HUES6 (cell line): Measurements from ENCODE around the gene TNS3.

ENCODE experiments used
- H3K27ac ChIP-seq: 2 replicates; pipeline ENCODE4 v1.7.0; 2013; ENCODE audit warnings: low read depth, mild to moderate bottlenecking, low read length, inconsistent platforms
- H3K27me3 ChIP-seq: 2 replicates; pipeline ENCODE4 v1.6.1; 2013; ENCODE audit warnings: low read length; ENCODE audit not compliant: control insufficient read depth, insufficient read depth
- H3K36me3 ChIP-seq: 2 replicates; pipeline ENCODE4 v1.6.1; 2013; ENCODE audit warnings: low read length; ENCODE audit not compliant: control insufficient read depth, insufficient read depth
- H3K4me1 ChIP-seq: 2 replicates; pipeline ENCODE4 v1.6.1; 2013; ENCODE audit warnings: low read length; ENCODE audit not compliant: control insufficient read depth, insufficient read depth
- H3K4me3 ChIP-seq: 2 replicates; pipeline ENCODE4 v1.5.1; 2013; ENCODE audit warnings: low read depth, low read length
- H3K9ac ChIP-seq: one replicate; pipeline ENCODE4 v1.6.1; 2013; ENCODE audit warnings: mild to moderate bottlenecking, low read length
- H3K9me3 ChIP-seq: 2 replicates; pipeline ENCODE4 v1.6.1; 2013; ENCODE audit warnings: low read depth, low read length; ENCODE audit not compliant: control insufficient read depth, insufficient read depth

Gene TNS3

GRCh38 chr7:47371317-47371716, 210.6 kb downstream of the TNS3 start:
- Histone ChIP-seq H3K27ac (no peak overlapping the region), H3K9ac (no peak overlapping the region), H3K9me3 (no peaks in the 10 kb centered on the region), H3K27me3 (peaks cover 3% of the 10 kb centered on the region; the same call in 1 of the 2 replicates), H3K36me3 (peaks cover 24% of the 10 kb centered on the region), H3K4me3 (no peak overlapping the region), H3K4me1 (peaks cover 23% of the 10 kb centered on the region)

- Histone ChIP-seq H3K4me1 (peaks cover 23% of the 10 kb centered on the region), H3K27me3 (peaks cover 3% of the 10 kb centered on the region; the same call in 1 of the 2 replicates), H3K36me3 (peaks cover 25% of the 10 kb centered on the region)
Observed at GRCh38 chr7:47370461-47371042, 211.4 kb downstream of the TNS3 start.

GRCh38 chr7:47369736-47370135, 212.2 kb downstream of the TNS3 start:
- peaks cover 3% of the 10 kb centered on the region; the same call in 1 of the 2 replicates for H3K27me3 ChIP-seq
- no peak overlapping the region for H3K4me3 ChIP-seq
- H3K36me3 ChIP-seq: peaks cover 25% of the 10 kb centered on the region
- H3K27ac ChIP-seq: no peak overlapping the region
- H3K9me3 ChIP-seq: no peaks in the 10 kb centered on the region
- H3K9ac ChIP-seq: no peak overlapping the region
- H3K4me1 ChIP-seq: peaks cover 21% of the 10 kb centered on the region

More at GRCh38 chr7:47370461-47371042, 211.4 kb downstream of the TNS3 start:
- Histone ChIP-seq H3K9me3 (no peaks in the 10 kb centered on the region), H3K27ac (no peak overlapping the region), H3K9ac (no peak overlapping the region), H3K4me3 (no peak overlapping the region)

- Histone ChIP-seq H3K9me3 (no peaks in the 10 kb centered on the region), H3K4me1 (peaks cover 21% of the 10 kb centered on the region), H3K9ac (no peak overlapping the region), H3K27me3 (peaks cover under 1% of the 10 kb centered on the region; the same call in 1 of the 2 replicates), H3K36me3 (peaks cover 25% of the 10 kb centered on the region), H3K27ac (no peak overlapping the region), H3K4me3 (no peak overlapping the region)
Observed at GRCh38 chr7:47368190-47368812, 213.6 kb downstream of the TNS3 start.

- Histone ChIP-seq H3K27me3 (no peaks in the 10 kb centered on the region; the same call in 1 of the 2 replicates), H3K9me3 (no peaks in the 10 kb centered on the region; the same call in 1 of the 2 replicates), H3K36me3 (peaks cover 25% of the 10 kb centered on the region), H3K9ac (no peak overlapping the region), H3K4me3 (no peak overlapping the region), H3K27ac (no peak overlapping the region), H3K4me1 (peaks cover 14% of the 10 kb centered on the region)
Observed at GRCh38 chr7:47367369-47367768, 214.5 kb downstream of the TNS3 start.

- Histone ChIP-seq H3K4me1 (peaks cover 10% of the 10 kb centered on the region), H3K9ac (no peak overlapping the region), H3K36me3 (peaks cover 25% of the 10 kb centered on the region), H3K27me3 (no peaks in the 10 kb centered on the region; the same call in 1 of the 2 replicates), H3K9me3 (no peaks in the 10 kb centered on the region; the same call in 1 of the 2 replicates), H3K27ac (no peak overlapping the region), H3K4me3 (no peak overlapping the region)
Observed at GRCh38 chr7:47366960-47367359, 215.0 kb downstream of the TNS3 start.

- Histone ChIP-seq H3K9me3 (no peaks in the 10 kb centered on the region; the same call in 1 of the 2 replicates), H3K4me1 (peaks cover 2% of the 10 kb centered on the region; the same call in 1 of the 2 replicates), H3K27me3 (no peaks in the 10 kb centered on the region; the same call in 1 of the 2 replicates), H3K36me3 (peaks cover 25% of the 10 kb centered on the region), H3K4me3 (no peak overlapping the region), H3K9ac (no peak overlapping the region), H3K27ac (no peak overlapping the region)
Observed at GRCh38 chr7:47366211-47366610, 215.7 kb downstream of the TNS3 start.

- H3K4me3 ChIP-seq: no peak overlapping the region
- H3K9ac ChIP-seq: no peak overlapping the region
- H3K9me3 ChIP-seq: no peaks in the 10 kb centered on the region; the same call in 1 of the 2 replicates
- no peaks in the 10 kb centered on the region for H3K27me3 ChIP-seq
- H3K36me3 ChIP-seq: peaks cover 7% of the 10 kb centered on the region
- H3K27ac ChIP-seq: no peak overlapping the region
- H3K4me1 ChIP-seq: no peaks in the 10 kb centered on the region
Observed at GRCh38 chr7:47362984-47363383, 218.9 kb downstream of the TNS3 start.

GRCh38 chr7:47361746-47362215, 220.1 kb downstream of the TNS3 start:
- no peak overlapping the region for H3K4me3 ChIP-seq
- no peak overlapping the region for H3K9ac ChIP-seq
- no peak overlapping the region for H3K27ac ChIP-seq
- H3K27me3 ChIP-seq: no peaks in the 10 kb centered on the region
- H3K4me1 ChIP-seq: no peaks in the 10 kb centered on the region
- 0 out of 2 replicates have a peak, but pooled peaks cover 4% of the 10 kb centered on the region for H3K36me3 ChIP-seq
- H3K9me3 ChIP-seq: no peaks in the 10 kb centered on the region; the same call in 1 of the 2 replicates

- 0 out of 2 replicates have a peak, but pooled peaks cover under 1% of the 10 kb centered on the region for H3K36me3 ChIP-seq
- no peaks in the 10 kb centered on the region for H3K27me3 ChIP-seq
- no peak overlapping the region for H3K4me3 ChIP-seq
- H3K4me1 ChIP-seq: no peaks in the 10 kb centered on the region; the same call in 1 of the 2 replicates
- H3K27ac ChIP-seq: no peak overlapping the region
- H3K9me3 ChIP-seq: no peaks in the 10 kb centered on the region; the same call in 1 of the 2 replicates
- no peak overlapping the region for H3K9ac ChIP-seq
Observed at GRCh38 chr7:47361236-47361635, 220.7 kb downstream of the TNS3 start.

GRCh38 chr7:47360301-47360900, 221.5 kb downstream of the TNS3 start:
- H3K9ac ChIP-seq: no peak overlapping the region
- no peak overlapping the region for H3K27ac ChIP-seq
- no peaks in the 10 kb centered on the region for H3K27me3 ChIP-seq
- H3K36me3 ChIP-seq: no peaks in the 10 kb centered on the region
- H3K4me1 ChIP-seq: no peaks in the 10 kb centered on the region; the same call in none of the 2 replicates
- H3K4me3 ChIP-seq: no peak overlapping the region
- H3K9me3 ChIP-seq: no peaks in the 10 kb centered on the region; the same call in 1 of the 2 replicates
